H4 (cell line): ENCODE measurements around the gene CHIT1. TPM values are rescaled to one million over a fixed set of nuclear protein-coding genes. Genes with fewer than 3 reads are reported as not detected.

Experiments used
- DNase-seq: peaks from one replicate; pipeline ENCODE4 v3.0.0-alpha.2; 2015; ENCODE audit warnings: low spot score
- total RNA-seq: library from RNA; depleted of rRNA; stranded (reverse); fragments of >200 nt; shearing (Covaris generic); gene quantifications from 2 replicates; pipeline ENCODE4 v1.2.3, GENCODE V29; 2014

Gene CHIT1
- total RNA-seq, 1 experiment from 2014 or later: not detected

- DNase-seq: no peak
Observed at GRCh38 chr1:203217139-203217655, 12.3 kb downstream of the CHIT1 start.

DNA sequence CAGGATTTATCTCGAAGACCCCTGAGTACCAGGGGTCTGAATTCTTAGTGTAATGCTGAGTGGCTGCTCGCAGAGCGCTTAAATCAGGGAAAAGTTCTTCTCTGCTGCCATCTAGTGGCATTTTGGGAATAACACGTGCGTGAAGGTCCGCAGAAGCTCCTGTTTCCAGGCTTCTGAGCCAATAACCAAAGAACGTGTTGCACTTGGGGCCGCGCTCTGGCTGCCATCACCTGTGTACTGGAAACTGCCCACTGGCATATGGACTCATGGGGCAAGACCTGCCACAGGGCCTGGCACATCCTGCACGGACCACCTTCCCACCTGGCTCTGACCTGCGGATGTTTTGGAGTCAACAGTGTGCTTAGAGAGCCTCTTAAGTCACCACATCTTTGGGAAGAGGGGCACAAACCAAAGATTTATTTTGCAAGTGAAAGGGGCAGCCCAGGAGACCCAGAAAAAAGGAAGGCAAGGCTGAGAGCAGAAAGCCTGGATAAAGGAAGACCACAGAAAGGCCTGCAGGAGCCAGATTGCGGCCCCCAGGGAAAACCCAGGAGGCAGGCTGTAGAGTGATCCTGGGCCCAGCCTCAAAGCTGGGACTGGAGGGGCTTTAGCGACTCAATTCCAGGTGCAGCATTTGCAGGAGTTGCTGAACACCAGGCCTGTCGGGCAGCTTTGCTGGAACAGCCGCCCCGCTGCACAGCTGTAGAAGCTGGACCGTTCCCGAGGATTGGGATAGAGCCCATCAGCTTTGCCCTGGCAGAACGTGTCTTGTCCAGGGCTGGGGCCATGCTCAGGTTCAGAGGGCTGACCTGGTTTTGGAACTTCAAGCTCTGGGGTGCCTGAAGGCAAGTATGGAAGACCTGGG, 13.0 kb downstream of the CHIT1 start:
- DNase-seq: peak; percentile 50

GRCh38 chr1:203215573-203215972, 13.9 kb downstream of the CHIT1 start:
- DNase-seq: no peak

DNA sequence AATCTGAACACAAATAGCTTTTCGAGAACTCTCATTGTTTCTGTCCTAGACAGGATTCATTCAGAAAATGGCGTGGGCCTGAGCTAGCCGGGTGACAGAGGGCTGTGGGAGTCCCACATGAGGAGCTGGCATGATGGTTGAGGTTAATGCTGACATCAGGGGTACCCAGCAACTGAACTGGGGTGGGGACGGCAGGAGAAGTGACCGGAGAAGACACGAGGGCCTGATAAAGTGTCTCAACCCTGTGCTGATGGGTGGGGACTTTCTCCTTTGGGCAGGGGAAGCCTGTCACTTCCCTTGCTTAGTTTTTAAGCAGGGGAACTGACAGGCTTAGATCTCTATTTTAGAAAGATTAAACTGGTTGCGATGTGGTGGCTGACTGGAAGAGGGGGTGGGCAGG, 14.6 kb downstream of the CHIT1 start:
- no peak for DNase-seq

DNA sequence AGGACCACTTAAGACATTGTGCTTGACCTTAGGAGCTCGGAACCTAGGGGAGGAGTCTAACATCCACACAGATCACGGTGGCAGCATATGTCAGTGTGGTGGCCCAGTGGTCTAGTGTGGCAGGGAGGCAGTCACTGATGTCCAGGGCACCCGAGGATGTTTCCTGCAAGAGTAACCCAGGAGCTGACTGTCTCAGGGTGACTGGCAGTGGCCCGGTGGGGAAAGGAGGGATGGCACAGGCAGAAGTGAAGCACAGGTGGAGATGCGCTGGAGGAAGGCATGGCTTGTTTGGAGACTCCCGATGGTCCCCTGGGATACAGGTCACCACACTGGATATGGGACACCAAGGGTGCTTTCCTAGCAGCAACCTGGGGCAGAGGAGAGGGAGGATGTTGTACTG, 16.3 kb downstream of the CHIT1 start:
- DNase-seq: no peak

- no peak for DNase-seq
Observed at GRCh38 chr1:203211812-203212211, 17.7 kb downstream of the CHIT1 start.

- DNase-seq: no peak
Observed at GRCh38 chr1:203210988-203211387, 18.5 kb downstream of the CHIT1 start.

- DNase-seq: no peak
Observed at GRCh38 chr1:203210350-203210749, 19.1 kb downstream of the CHIT1 start.

DNA sequence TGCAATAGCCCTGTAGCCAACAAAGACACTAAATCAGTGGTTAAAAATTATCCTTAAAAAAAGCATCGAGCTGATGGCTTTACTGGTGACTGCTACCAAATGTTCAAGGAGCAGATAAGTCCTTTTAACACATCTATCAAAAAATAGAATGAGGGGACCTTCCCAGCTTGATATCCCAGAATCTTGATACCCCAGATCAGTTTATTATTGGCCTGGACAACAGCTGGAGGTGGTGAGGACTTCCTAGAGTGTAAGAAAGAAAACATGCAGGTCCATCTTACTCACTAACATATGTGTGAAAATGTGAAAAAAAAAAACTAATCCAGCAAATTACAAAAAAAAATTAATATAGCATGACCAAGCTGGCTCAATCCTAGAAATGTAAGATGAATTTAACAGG, 21.3 kb downstream of the CHIT1 start:
- DNase-seq: no peak

DNA sequence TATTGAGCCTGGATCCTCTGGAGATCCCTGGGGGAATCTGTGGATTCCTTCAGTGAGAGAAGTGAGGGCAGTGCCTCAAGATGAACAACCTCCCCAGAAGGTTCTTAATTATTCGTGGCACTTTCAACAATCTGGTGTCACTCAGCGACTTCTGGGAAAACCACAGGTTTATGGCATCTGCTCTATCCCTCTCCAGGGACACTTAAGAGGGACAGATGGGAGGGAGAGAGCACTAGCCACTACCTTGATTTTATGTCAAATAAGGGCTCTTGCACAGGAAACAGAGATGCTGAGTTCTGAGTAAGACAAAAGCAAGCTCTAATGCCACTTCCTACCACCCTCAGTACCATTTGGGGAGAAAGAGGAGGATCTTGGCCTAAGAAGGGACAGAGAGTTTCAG, 21.7 kb downstream of the CHIT1 start:
- no peak for DNase-seq

DNA sequence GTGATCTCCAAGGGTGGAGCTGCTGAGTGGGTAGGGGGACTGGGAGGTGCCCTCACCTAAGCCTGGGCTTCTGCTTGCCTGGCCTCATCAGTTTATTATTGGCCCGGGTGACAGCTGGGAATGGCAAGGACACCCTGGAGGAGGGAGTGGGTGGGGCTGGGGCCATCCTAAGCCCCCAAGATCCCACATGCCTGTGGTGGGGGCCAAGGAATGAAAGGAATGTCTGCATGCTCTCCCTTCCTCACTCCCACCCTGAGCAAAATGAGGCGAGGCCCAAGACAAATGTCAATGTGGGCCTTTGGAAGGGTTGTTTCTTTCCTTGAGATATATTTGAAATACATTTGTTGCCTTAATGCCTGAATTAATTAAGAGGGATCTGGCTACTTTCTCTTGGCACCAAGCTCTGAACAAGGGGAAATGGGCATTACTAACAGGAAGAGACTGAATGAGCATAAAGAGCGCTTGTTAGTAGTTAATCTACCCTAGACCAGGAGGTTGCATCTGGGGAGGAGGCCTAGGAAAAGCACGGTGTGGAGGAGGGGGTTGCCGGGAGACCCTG, 23.3 kb downstream of the CHIT1 start:
- DNase-seq: no peak

DNA sequence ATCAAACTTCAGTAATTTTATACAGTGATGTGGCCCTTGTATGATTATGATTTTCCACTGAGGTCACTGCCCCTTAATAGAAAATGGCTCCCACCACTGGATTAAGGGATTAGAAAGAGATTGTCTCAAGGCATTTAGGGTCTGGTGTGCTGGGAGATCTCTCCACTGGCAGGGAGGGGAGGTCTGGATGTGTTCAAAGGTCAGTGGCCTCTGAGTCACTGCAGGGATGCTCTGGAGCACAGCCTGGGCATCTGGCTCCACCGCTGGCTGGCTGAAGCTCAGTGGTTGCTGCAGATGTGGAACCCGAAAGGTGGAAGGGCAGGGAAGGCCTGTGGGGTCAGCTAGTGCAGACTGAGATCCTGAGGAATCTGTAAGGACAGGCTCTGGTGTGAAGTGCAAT, 24.7 kb downstream of the CHIT1 start:
- DNase-seq: no peak

- peak; percentile 75 for DNase-seq
Observed at GRCh38 chr1:203202431-203203245, 26.8 kb downstream of the CHIT1 start.

GRCh38 chr1:203201516-203202205, 27.8 kb downstream of the CHIT1 start:
- DNase-seq: no peak

DNA sequence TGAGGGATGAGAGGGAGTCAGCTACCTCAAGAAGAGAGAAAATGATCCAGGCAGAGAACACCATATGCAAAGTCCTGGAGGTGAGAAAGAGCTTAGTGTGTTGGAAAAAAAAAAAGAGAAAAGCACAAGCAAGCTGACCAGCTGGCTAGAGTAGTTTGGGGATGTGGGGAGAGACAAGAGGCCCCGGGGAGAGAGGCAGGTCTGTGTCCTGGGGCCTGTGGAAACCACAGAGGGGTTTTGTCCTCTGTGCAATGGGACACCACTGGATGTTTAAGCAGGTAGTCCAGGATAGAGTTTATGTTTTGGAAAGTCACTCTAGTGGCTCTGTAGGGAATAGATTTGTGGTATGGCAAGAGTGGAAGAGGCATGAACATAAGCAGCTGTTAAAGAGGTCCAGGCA, 28.6 kb downstream of the CHIT1 start:
- no peak for DNase-seq

DNA sequence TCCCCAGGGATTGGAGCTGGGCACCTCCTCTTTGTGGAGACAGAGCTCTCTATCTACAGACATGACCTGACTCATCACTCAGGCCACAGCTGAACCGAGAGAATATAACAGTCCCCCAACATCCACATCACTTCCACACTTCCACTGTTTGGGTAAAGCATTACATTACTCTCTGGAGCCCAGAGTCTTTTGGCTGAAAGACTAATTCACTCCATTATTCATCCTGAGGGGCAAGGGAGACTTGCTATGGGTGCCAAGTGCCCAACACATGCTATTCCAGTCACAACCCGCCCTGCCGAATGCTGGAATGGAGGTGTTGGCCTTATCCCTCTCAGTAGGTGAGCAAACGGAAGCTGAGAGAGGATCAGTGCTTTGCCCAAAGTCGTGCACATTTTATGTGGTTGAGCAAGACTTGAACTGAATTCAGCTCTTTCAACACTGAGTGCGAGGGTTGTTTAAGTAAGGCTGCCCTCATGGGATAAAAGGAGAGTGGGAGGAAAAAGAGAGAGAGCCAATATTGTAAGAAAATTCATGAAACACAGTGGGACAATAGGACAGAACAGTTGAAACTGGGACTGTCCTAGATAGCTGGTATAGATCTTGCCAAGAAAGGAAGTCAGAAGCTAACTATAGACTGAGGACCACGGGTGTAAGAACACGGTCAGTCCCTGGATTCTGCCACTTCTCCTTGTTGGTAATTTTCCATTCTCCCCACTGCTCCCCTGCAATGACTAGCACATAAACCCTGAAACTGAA, 29.5 kb downstream of the CHIT1 start:
- no peak for DNase-seq

- no peak for DNase-seq
Observed at GRCh38 chr1:203199481-203199815, 30.0 kb downstream of the CHIT1 start.

DNA sequence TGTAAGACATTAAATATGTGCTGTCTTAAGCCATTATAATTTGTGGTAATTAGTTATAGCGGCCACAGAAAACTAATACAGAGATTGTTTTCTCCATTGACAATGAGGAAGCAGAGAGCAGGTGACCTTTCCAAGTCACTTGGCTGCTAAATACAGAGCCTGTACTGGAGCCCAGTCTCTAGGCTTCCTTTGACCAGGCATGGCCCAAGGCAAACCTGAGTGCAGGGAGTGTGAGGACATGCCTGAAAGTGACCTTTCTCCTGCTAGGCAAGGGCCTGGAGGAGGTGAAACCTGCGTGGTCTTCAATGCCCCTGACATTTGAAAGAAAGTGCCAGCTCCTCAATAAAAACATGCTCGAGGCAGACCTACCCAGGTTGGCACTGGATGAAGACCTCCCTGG, 30.5 kb downstream of the CHIT1 start:
- DNase-seq: no peak

- peak; percentile 73 for DNase-seq
Observed at GRCh38 chr1:203197625-203198024, 31.8 kb downstream of the CHIT1 start.

DNA sequence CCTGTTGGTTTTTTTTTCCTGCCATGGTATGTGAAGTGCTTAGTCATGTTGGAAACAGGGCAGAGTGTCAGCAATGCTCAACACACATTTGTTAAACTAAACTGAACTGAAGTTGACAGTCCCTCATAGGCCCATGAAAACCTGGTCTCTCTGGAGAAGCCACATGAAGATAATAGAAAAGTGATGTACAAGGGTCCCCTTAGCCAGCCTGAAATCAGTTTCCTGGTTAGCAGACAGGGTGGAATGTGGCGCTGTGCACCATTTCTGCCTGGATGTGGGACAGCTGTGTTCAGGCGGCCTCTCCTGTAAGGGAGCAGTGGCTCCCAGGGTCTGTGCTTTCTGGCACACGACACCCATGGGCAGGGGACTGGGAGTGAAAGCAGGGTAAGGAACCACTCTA, 33.1 kb downstream of the CHIT1 start:
- no peak for DNase-seq

- DNase-seq: no peak
Observed at GRCh38 chr1:203190949-203191348, 38.5 kb downstream of the CHIT1 start.
